ENCODE measurements around the gene ELOVL3. TPM values are rescaled to one million over a fixed set of nuclear protein-coding genes. Genes with fewer than 3 reads are reported as not detected.

The ELOVL3 gene
- total and polyA plus RNA-seq, 9 of the 15 experiments (the other 6 are each of a cell fraction or from before 2014, with no cell fraction given) = 0.32 to 3.3 (median 0.87) TPM

DNA sequence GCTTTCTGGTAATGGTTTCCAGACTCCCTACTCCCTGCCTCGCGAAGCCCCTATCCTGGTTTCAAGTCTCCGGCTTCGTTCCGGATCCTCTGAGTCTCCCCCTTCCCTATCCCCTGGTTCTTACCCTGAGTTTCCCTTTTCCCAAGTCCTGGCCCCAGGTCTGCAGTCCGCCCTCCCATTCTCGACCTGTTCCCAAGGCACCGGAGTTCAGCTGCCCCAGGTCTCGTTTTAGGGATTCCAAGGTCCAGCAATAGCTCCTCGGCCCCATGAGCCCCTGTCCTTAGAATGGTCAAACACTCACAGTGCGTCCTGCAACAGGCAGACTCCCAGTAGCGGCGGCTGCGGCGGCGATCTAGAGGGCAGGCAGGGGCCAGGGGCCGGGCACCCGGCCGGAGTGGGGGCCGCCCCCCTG, 14.9 kb downstream of the ELOVL3 start (continued):
- TF ChIP-seq CREB3 (tag; conservative IDR thresholded peaks at IDR 0.05; ENCODE audit: low read depth) (no peak), PHB (CRISPR knock-in tag; IDR thresholded peaks at IDR 0.05) (no peak), HDAC2 (IDR thresholded peaks at IDR 0.05) (no peak), FOS (IDR thresholded peaks at IDR 0.05; ENCODE audit: extremely low read depth, insufficient read length) (no peak), KLF13 (tag; IDR thresholded peaks at IDR 0.05; ENCODE audit: borderline replicate concordance, low read depth) (no peak), MCM5 (IDR thresholded peaks at IDR 0.05; ENCODE audit: low read depth) (no peak)

DNA sequence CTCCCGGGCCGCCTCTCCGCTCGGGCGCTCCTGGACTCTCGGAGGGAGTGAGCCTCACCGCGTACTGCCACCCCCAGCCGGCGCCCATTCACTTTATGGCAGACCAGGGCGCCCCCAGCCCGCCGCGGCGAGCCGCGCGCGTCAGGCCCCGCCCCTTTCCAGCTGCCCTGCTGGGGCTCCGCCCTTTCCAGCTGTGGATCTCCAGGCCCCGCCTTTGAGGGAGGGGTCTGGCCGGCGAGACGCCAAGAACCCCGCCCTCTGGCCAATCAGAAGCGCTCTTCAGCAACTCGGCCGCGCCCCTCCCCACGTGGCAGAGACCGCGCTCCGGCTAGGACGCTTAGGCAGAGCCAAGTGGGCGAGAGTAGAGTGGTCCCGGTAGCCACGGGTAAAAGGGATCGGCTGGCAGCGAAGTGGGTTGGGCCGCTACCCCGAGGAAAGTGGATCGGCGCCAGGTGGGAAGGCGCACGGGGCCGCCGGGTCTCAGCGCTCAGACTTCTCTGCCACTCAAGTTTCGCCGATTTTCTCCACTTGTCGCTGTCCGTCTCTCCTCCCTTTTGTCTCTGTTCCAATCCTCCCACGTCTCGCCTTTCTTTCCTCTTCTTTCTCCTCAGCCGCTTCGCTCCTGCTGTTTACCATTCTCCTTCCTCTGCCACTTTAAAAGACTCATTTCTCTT, 15.5 kb downstream of the ELOVL3 start, which contains the start of gene PITX3:
PITX3 (minus strand) TSS at position 69 of the 674 bp plus-strand sequence. CDS start 9,432 bp downstream, outside the sequence.
- BruUV-seq (replicated peaks) = no TSS peak
- H3K27ac ChIP-seq (ENCODE audit: extremely low read depth, low read depth, low read length) = peak within 1 kb of the TSS; percentile 35; the same call in 1 of the 3 replicates
- peak within 1 kb of the TSS; percentile 66 to 94 for H3K9ac ChIP-seq (ENCODE audit: insufficient read depth in 1 of 2, low read depth in 2 of 2, low read length in 2 of 2)
- no peaks in the 10 kb centered on the region for H3K9me3 ChIP-seq (replicated peaks; ENCODE audit: control insufficient read depth, insufficient read depth, low read depth, low read length)
- H3K27me3 ChIP-seq (ENCODE audit: control insufficient read depth in 2 of 2, insufficient read depth in 2 of 2, low read length in 2 of 2) = peaks cover 0 to 4% of the 10 kb centered on the region in 2 experiments; a peak in 1 of 5 replicates
- DNase-seq (ENCODE audit: extremely low read depth in 1 of 4, low spot score in 3 of 4) (peak; percentile 93 to 97 (median 96)), FAIRE-seq (peak; percentile 84), ATAC-seq (peak; percentile 84)
- intact Hi-C loops (cut with micrococcal nuclease) = no loop called here
- POLR2A ChIA-PET = interaction anchor here (0.6 to 1.3 kb wide), 5 partner anchors 10 to 180 kb away, joined by 3 to 10 read pairs (median 4); partner anchors contain the start of gene ELOVL3
- no peaks in the 10 kb centered on the region for H3K9me1 ChIP-seq (ENCODE audit: control insufficient read depth, insufficient read depth, low read length)
- peaks cover 8 to 17% of the 10 kb centered on the region in 2 experiments; a peak in 4 of 5 replicates for H3K4me1 ChIP-seq (replicated peaks in 1 of 2; ENCODE audit: control insufficient read depth in 2 of 2, insufficient read depth in 2 of 2, low read length in 2 of 2)
- H4K20me1 ChIP-seq (replicated peaks; ENCODE audit: control insufficient read depth, insufficient read depth, low read length) = peaks cover under 1% of the 10 kb centered on the region; the same call in 1 of the 2 replicates
- peaks cover 14% of the 10 kb centered on the region for H3K79me2 ChIP-seq (ENCODE audit: control insufficient read depth, insufficient read depth, low read length)
- CTCF ChIA-PET (ENCODE audit: low intra/inter-chr PET ratio) = interaction anchor here (0.9 kb wide), 1 partner anchor 110 kb away, joined by 4 read pairs; no protein-coding TSS in a partner anchor
- H3K4me2 ChIP-seq (ENCODE audit: insufficient read depth, low read length) = peak within 1 kb of the TSS; percentile 87
- H2AFZ ChIP-seq (ENCODE audit: low read depth, low read length) = peak within 1 kb of the TSS; percentile 76
- H3K36me3 ChIP-seq (ENCODE audit: control insufficient read depth, insufficient read depth, low read length) = no peaks in the 10 kb centered on the region
- H3K4me3 ChIP-seq = peak within 1 kb of the TSS; percentile 61
- in situ Hi-C loops (cut with MboI) = loop anchor here (25.0 kb wide), 1 partner anchor 346 kb away; no protein-coding TSS in a partner anchor
- 2% methylated on average over 25 of the region's 57 CpGs for WGBS (ENCODE audit: insufficient coverage, low coverage, missing lambda C conversion rate)
- TF ChIP-seq, protein P1, sequence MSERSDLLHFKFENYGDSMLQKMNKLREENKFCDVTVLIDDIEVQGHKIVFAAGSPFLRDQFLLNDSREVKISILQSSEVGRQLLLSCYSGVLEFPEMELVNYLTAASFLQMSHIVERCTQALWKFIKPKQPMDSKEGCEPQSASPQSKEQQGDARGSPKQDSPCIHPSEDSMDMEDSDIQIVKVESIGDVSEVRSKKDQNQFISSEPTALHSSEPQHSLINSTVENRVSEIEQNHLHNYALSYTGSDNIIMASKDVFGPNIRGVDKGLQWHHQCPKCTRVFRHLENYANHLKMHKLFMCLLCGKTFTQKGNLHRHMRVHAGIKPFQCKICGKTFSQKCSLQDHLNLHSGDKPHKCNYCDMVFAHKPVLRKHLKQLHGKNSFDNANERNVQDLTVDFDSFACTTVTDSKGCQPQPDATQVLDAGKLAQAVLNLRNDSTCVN (CRISPR knock-in tag; IDR thresholded peaks at IDR 0.05) = no peak
- TF ChIP-seq MAZ (CRISPR knock-in tag; conservative IDR thresholded peaks at IDR 0.05 in 1 of 2, IDR thresholded peaks at IDR 0.05 in 1 of 2) = peak in 1 of 2 experiments; percentile 37; a peak in 2 of 4 replicates
- peak; percentile 98 to 99 for TF ChIP-seq MNT (conservative IDR thresholded peaks at IDR 0.05)
- TF ChIP-seq NFIC (IDR thresholded peaks at IDR 0.05) = peak; percentile 32
- TF ChIP-seq GATAD2A (IDR thresholded peaks at IDR 0.05) = no peak

Data from K562 (cell line).